GM23248 (cell line): ENCODE measurements around the gene MBNL1. TPM values are rescaled to one million over a fixed set of nuclear protein-coding genes. Genes with fewer than 3 reads are reported as not detected.
A peak's percentile ranks its signal among the peaks of the same experiment; 100 is the strongest.

Source experiments
- DNase-seq: peaks from one replicate; pipeline ENCODE4 v3.0.0-alpha.2; 2015
- H2AFZ ChIP-seq: fragments of 200-600 bp; sonication (generic); 2 replicates; pipeline ENCODE4 v1.6.1; 2016; ENCODE audit warnings: antibody characterized with exemption
- H3F3A ChIP-seq: fragments of 200-600 bp; sonication (generic); 2 replicates; pipeline ENCODE4 v1.6.1; 2016; ENCODE audit warnings: mild to moderate bottlenecking, antibody characterized with exemption, mixed run types; ENCODE audit not compliant: insufficient read depth
- H3K27ac ChIP-seq: fragments of 200-600 bp; sonication (generic); 2 replicates; pipeline ENCODE4 v1.5.1; 2016; ENCODE audit warnings: mild to moderate bottlenecking
- H3K27me3 ChIP-seq: fragments of 200-600 bp; sonication (generic); replicated peaks from 2 replicates; pipeline ENCODE4 v1.6.1; 2016; ENCODE audit warnings: mild to moderate bottlenecking; ENCODE audit not compliant: insufficient read depth
- H3K36me3 ChIP-seq: fragments of 200-600 bp; sonication (generic); 2 replicates; pipeline ENCODE4 v1.6.1; 2016; ENCODE audit warnings: low read depth, mild to moderate bottlenecking
- H3K4me1 ChIP-seq: fragments of 200-600 bp; sonication (generic); 2 replicates; pipeline ENCODE4 v1.6.1; 2016; ENCODE audit warnings: mild to moderate bottlenecking; ENCODE audit not compliant: insufficient read depth
- H3K4me2 ChIP-seq: fragments of 200-600 bp; sonication (generic); one replicate; pipeline ENCODE4 v1.6.1; 2016; ENCODE audit warnings: mild to moderate bottlenecking; ENCODE audit not compliant: unreplicated experiment
- H3K4me3 ChIP-seq: fragments of 200-600 bp; sonication (generic); 2 replicates; pipeline ENCODE4 v1.5.1; 2016; ENCODE audit warnings: mild to moderate bottlenecking
- H3K79me2 ChIP-seq: fragments of 200-600 bp; sonication (generic); 2 replicates; pipeline ENCODE4 v1.6.1; 2016; ENCODE audit warnings: mild to moderate bottlenecking; ENCODE audit not compliant: insufficient read depth
- H3K9ac ChIP-seq: fragments of 200-600 bp; sonication (generic); 2 replicates; pipeline ENCODE4 v1.6.1; 2016; ENCODE audit warnings: mild to moderate bottlenecking
- H3K9me2 ChIP-seq: fragments of 200-600 bp; sonication (generic); 2 replicates; pipeline ENCODE4 v1.6.1; 2016; ENCODE audit warnings: mixed run types, mild to moderate bottlenecking, moderate library complexity; ENCODE audit not compliant: insufficient read depth
- H3K9me3 ChIP-seq: fragments of 200-600 bp; sonication (generic); one replicate; pipeline ENCODE4 v1.6.1; 2017; ENCODE audit warnings: low read depth
- H4K20me1 ChIP-seq: fragments of 200-600 bp; sonication (generic); 2 replicates; pipeline ENCODE4 v1.6.0; 2016; ENCODE audit not compliant: insufficient read depth
- EZH2 ChIP-seq: fragments of 200-600 bp; sonication (generic); IDR thresholded peaks from 2 replicates; pipeline ENCODE4 v1.6.1; 2018; ENCODE audit warnings: antibody characterized with exemption, mild to moderate bottlenecking; ENCODE audit not compliant: insufficient read depth, poor library complexity, severe bottlenecking
- EZH2phosphoT487 ChIP-seq: fragments of 200-600 bp; sonication (generic); IDR thresholded peaks from 2 replicates; pipeline ENCODE4 v1.6.1; 2018; ENCODE audit warnings: antibody characterized with exemption, moderate library complexity, mild to moderate bottlenecking, low read depth; ENCODE audit not compliant: insufficient read depth
- WGBS, 2 experiments: methylation state at CpG; one replicate each; pipeline ENCODE4 v1.1.6; 2015 to 2017; ENCODE audit warnings: low lambda C conversion rate in 2 of 2, low coverage in 1 of 2; ENCODE audit errors: missing lambda C conversion rate in 2 of 2; 5-methylcytosine and 5-hydroxymethylcytosine counted together
- in situ Hi-C: fragments of 300-500 bp; cut with MboI; formaldehyde crosslinking; loops from 2 replicates; pipeline ENCODE4 v1.15.0; 2020
- polyA plus RNA-seq: library from polyadenylated mRNA; unstranded; fragments of >200 nt; fragmentation: Nextera tagmentation; extraction: Ambion mirVana; gene quantifications from 2 replicates; pipeline ENCODE4 v1.2.1, GENCODE V29; 2016
- total RNA-seq: library from RNA; depleted of rRNA; stranded (reverse); fragments of >200 nt; shearing (Covaris generic); gene quantifications from 2 replicates; pipeline ENCODE4 v1.2.3, GENCODE V29; 2014

The MBNL1 gene
- total and polyA plus RNA-seq, 2 experiments from 2014 or later: 89.5 to 262 TPM

DNA sequence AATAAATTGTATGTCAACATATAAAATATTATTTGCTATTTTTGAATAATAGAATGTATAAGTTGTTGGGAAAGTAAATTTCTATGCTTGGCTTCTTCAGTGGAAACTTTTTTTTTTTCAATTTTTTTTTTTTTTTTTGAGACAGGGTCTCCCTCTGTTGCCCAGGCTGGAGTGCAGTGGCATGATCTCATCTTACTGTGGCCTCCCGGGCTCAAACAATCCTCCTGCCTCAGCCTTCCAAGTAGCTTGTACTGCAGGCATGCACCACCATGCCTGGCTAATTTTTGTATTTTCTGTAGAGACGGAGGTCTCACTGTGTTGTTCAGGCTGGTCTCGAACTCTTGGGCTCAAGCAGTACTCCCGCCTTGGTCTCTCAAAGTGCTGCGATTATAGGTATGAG is 16.8 kb downstream of the MBNL1 start:
- Histone ChIP-seq H3K4me3 (no peak overlapping the region), H2AFZ (no peak overlapping the region), H3K79me2 (peaks cover 97% of the 10 kb centered on the region), H3K9ac (no peak overlapping the region), H3K4me1 (peaks cover 76% of the 10 kb centered on the region), H3K9me2 (no peaks in the 10 kb centered on the region), H3F3A (peaks cover 35% of the 10 kb centered on the region), H3K36me3 (no peaks in the 10 kb centered on the region), H3K27me3 (no peaks in the 10 kb centered on the region), H4K20me1 (no peaks in the 10 kb centered on the region; the same call in 1 of the 2 replicates), H3K9me3 (no peaks in the 10 kb centered on the region), H3K27ac (no peak overlapping the region), H3K4me2 (no peak overlapping the region)
- TF ChIP-seq EZH2phosphoT487: no peak
- TF ChIP-seq EZH2: no peak
- 97 to 100% methylated on average over 5 of the region's 5 CpGs for WGBS, 2 experiments
- no peak for DNase-seq
- in situ Hi-C loops: no loop called here

- Histone ChIP-seq H3K9ac (no peak overlapping the region), H2AFZ (no peak overlapping the region), H3K4me1 (peaks cover 74% of the 10 kb centered on the region), H3K4me3 (no peak overlapping the region), H3F3A (peaks cover 19% of the 10 kb centered on the region), H3K27me3 (no peaks in the 10 kb centered on the region), H3K79me2 (peaks cover 97% of the 10 kb centered on the region), H3K4me2 (peak overlapping the region; percentile 57), H4K20me1 (peaks cover 4% of the 10 kb centered on the region; the same call in 1 of the 2 replicates), H3K9me3 (no peaks in the 10 kb centered on the region), H3K36me3 (no peaks in the 10 kb centered on the region), H3K9me2 (no peaks in the 10 kb centered on the region), H3K27ac (peak overlapping the region; percentile 3)
- TF ChIP-seq EZH2: no peak
- no peak for TF ChIP-seq EZH2phosphoT487
- WGBS, 2 experiments: 46 to 50% methylated on average over 6 of the region's 6 CpGs
- in situ Hi-C loops: no loop called here
- DNase-seq: peak; percentile 64
These were observed 19.3 kb downstream of the MBNL1 start for GRCh38 chr3:152287898-152288576.

- peak overlapping the region; percentile 57 for H3K4me2 ChIP-seq
- H4K20me1 ChIP-seq: peaks cover 4% of the 10 kb centered on the region; the same call in 1 of the 2 replicates
These were observed 20.0 kb downstream of the MBNL1 start for GRCh38 chr3:152288681-152289080.

GRCh38 chr3:152289708-152290107 is 21.0 kb downstream of the MBNL1 start:
- H3K9ac ChIP-seq: no peak overlapping the region
- peak overlapping the region; percentile 57 for H3K4me2 ChIP-seq
- TF ChIP-seq EZH2phosphoT487 (no peak), EZH2 (no peak)
- no peaks in the 10 kb centered on the region for H3K36me3 ChIP-seq
- 45 to 59% methylated on average over 3 of the region's 3 CpGs for WGBS, 2 experiments
- H3K9me2 ChIP-seq: no peaks in the 10 kb centered on the region
- H2AFZ ChIP-seq: no peak overlapping the region
- H3K9me3 ChIP-seq: no peaks in the 10 kb centered on the region
- peaks cover 4% of the 10 kb centered on the region; the same call in 1 of the 2 replicates for H4K20me1 ChIP-seq
- peaks cover 97% of the 10 kb centered on the region for H3K79me2 ChIP-seq
- H3K4me1 ChIP-seq: peaks cover 59% of the 10 kb centered on the region
- in situ Hi-C loops: no loop called here
- no peak overlapping the region for H3K27ac ChIP-seq
- peaks cover 17% of the 10 kb centered on the region for H3F3A ChIP-seq
- no peaks in the 10 kb centered on the region for H3K27me3 ChIP-seq
- H3K4me3 ChIP-seq: no peak overlapping the region
- DNase-seq: peak; percentile 37

More at GRCh38 chr3:152288681-152289080, 20.0 kb downstream of the MBNL1 start:
- Histone ChIP-seq H3K4me3 (no peak overlapping the region), H3K36me3 (no peaks in the 10 kb centered on the region), H3K9me3 (no peaks in the 10 kb centered on the region), H3K9me2 (no peaks in the 10 kb centered on the region), H3K27me3 (no peaks in the 10 kb centered on the region), H3F3A (peaks cover 17% of the 10 kb centered on the region), H2AFZ (no peak overlapping the region), H3K79me2 (peaks cover 97% of the 10 kb centered on the region), H3K4me1 (peaks cover 68% of the 10 kb centered on the region), H3K27ac (peak overlapping the region; percentile 3), H3K9ac (0 out of 2 replicates have a peak overlapping the region, but pooled peaks have one; percentile 16)
- in situ Hi-C loops: no loop called here
- 92 to 95% methylated on average over 1 of the region's 1 CpG for WGBS, 2 experiments
- no peak for DNase-seq
- TF ChIP-seq EZH2 (no peak), EZH2phosphoT487 (no peak)
